Measurements from ENCODE around the gene TMEM69. TPM values are rescaled to one million over a fixed set of nuclear protein-coding genes. Genes with fewer than 3 reads are reported as not detected.
A peak's percentile ranks its signal among the peaks of the same experiment; 100 is the strongest.

Gene TMEM69
- total and polyA plus RNA-seq, 2 of the 13 experiments (the other 11 are each of a cell fraction or from before 2014, with no cell fraction given) = 25.4 to 135 TPM

- Histone ChIP-seq H3K4me1 (ENCODE audit: insufficient read depth, low read length) (peaks cover 42% of the 10 kb centered on the region), H3K4me2 (ENCODE audit: low read depth, low read length) (no peak overlapping the region), H3K4me3 (replicated peaks in 1 of 3; ENCODE audit: insufficient read depth in 1 of 3, low read depth in 2 of 3, low read length in 3 of 3) (no peak overlapping the region), H3K9ac (ENCODE audit: insufficient read depth, low read depth, low read length) (no peak overlapping the region), H3K36me3 (replicated peaks in 1 of 2; ENCODE audit: control insufficient read depth in 1 of 2, insufficient read depth in 2 of 2, low read length in 2 of 2) (peaks cover 0 to 7% of the 10 kb centered on the region in 2 experiments; a peak in 1 of 5 replicates), H3K27ac (ENCODE audit: extremely low read length, insufficient read depth, low read length) (no peak overlapping the region), H2AFZ (ENCODE audit: low read length) (no peak overlapping the region), H3K79me2 (ENCODE audit: insufficient read depth, low read length) (peaks cover 96% of the 10 kb centered on the region), H3K9me3 (ENCODE audit: low read length) (no peaks in the 10 kb centered on the region), H4K20me1 (ENCODE audit: insufficient read depth, low read length) (peaks cover 91% of the 10 kb centered on the region), H3K27me3 (ENCODE audit: control insufficient read depth in 1 of 2, insufficient read depth in 2 of 2, low read length in 2 of 2) (no peaks in the 10 kb centered on the region)
- POLR2A ChIA-PET = interaction anchor here (1.0 kb wide), 1 partner anchor 17 kb away, joined by 3 read pairs; the partner anchor contains the start of gene GPBP1L1
- no peak for ATAC-seq
- no peak for TF ChIP-seq NCOA5 (CRISPR knock-in tag; IDR thresholded peaks at IDR 0.05)
- TF ChIP-seq ZNF770 (CRISPR knock-in tag; IDR thresholded peaks at IDR 0.05) = no peak
- intact Hi-C loops (cut with micrococcal nuclease; ENCODE audit: unreplicated experiment) = no loop called here
- WGBS (ENCODE audit: low lambda C conversion rate) = 50% methylated on average over 1 of the region's 1 CpG
- no peak for FAIRE-seq
- DNase-seq (ENCODE audit: low spot score) = no peak
- CTCF ChIA-PET (ENCODE audit: low intra/inter-chr PET ratio, low total read pairs) = no interaction called here
- no TSS peak for BruUV-seq (replicated peaks)
- in situ Hi-C loops (cut with HindIII; ENCODE audit: extremely low pct_ligation_motif_present, low pct_unique_long_range_greater_than_20kb) = no loop called here
Measured at GRCh38 chr1:45669379-45669778, 18.6 kb upstream of the TMEM69 start.

GRCh38 chr1:45669859-45670655 is 17.9 kb upstream of the TMEM69 start:
- FAIRE-seq (no peak), DNase-seq (ENCODE audit: low spot score) (no peak), ATAC-seq (no peak)
- WGBS (ENCODE audit: low lambda C conversion rate) = 93% methylated on average over 6 of the region's 6 CpGs
- in situ Hi-C loops (cut with HindIII; ENCODE audit: extremely low pct_ligation_motif_present, low pct_unique_long_range_greater_than_20kb) = no loop called here
- CTCF ChIA-PET (ENCODE audit: low intra/inter-chr PET ratio, low total read pairs) = no interaction called here
- Histone ChIP-seq H4K20me1 (ENCODE audit: insufficient read depth, low read length) (peaks cover 94% of the 10 kb centered on the region), H3K4me1 (ENCODE audit: insufficient read depth, low read length) (peaks cover 47% of the 10 kb centered on the region), H3K9ac (ENCODE audit: insufficient read depth, low read depth, low read length) (no peak overlapping the region), H2AFZ (ENCODE audit: low read length) (no peak overlapping the region), H3K4me2 (ENCODE audit: low read depth, low read length) (peak overlapping the region; percentile 4; the same call in 1 of the 2 replicates), H3K4me3 (replicated peaks in 1 of 3; ENCODE audit: insufficient read depth in 1 of 3, low read depth in 2 of 3, low read length in 3 of 3) (no peak overlapping the region), H3K36me3 (replicated peaks in 1 of 2; ENCODE audit: control insufficient read depth in 1 of 2, insufficient read depth in 2 of 2, low read length in 2 of 2) (peaks cover 0 to 7% of the 10 kb centered on the region in 2 experiments; a peak in 1 of 5 replicates), H3K27me3 (ENCODE audit: control insufficient read depth in 1 of 2, insufficient read depth in 2 of 2, low read length in 2 of 2) (no peaks in the 10 kb centered on the region), H3K79me2 (ENCODE audit: insufficient read depth, low read length) (peaks cover 95% of the 10 kb centered on the region), H3K9me3 (ENCODE audit: low read length) (no peaks in the 10 kb centered on the region), H3K27ac (ENCODE audit: extremely low read length, insufficient read depth, low read length) (no peak overlapping the region)
- POLR2A ChIA-PET = interaction anchor here (0.8 to 1.0 kb wide), 2 partner anchors 16 kb away, joined by 3 read pairs; partner anchors contain the start of gene GPBP1L1
- intact Hi-C loops (cut with micrococcal nuclease; ENCODE audit: unreplicated experiment) = no loop called here
- no peak for TF ChIP-seq ZFP36L2 (CRISPR knock-in tag; IDR thresholded peaks at IDR 0.05)
- TF ChIP-seq KLF6 (CRISPR knock-in tag; IDR thresholded peaks at IDR 0.05) = no peak
- no peak for TF ChIP-seq MTF1 (CRISPR knock-in tag; IDR thresholded peaks at IDR 0.05)
- no peak for TF ChIP-seq ZNF563 (CRISPR knock-in tag; IDR thresholded peaks at IDR 0.05)
- TF ChIP-seq TEAD3 (CRISPR knock-in tag; optimal IDR thresholded peaks at IDR 0.05; ENCODE audit: borderline replicate concordance) = no peak
- TF ChIP-seq SIN3A (IDR thresholded peaks at IDR 0.05; ENCODE audit: borderline replicate concordance, low read depth, low read length) = no peak
- no peak for TF ChIP-seq ZNF264 (CRISPR knock-in tag; IDR thresholded peaks at IDR 0.05)
- TSS peak; percentile 13 for BruUV-seq (replicated peaks)

Measured in HepG2 (cell line).